ENCODE results near the gene ARL6IP4.

DNA sequence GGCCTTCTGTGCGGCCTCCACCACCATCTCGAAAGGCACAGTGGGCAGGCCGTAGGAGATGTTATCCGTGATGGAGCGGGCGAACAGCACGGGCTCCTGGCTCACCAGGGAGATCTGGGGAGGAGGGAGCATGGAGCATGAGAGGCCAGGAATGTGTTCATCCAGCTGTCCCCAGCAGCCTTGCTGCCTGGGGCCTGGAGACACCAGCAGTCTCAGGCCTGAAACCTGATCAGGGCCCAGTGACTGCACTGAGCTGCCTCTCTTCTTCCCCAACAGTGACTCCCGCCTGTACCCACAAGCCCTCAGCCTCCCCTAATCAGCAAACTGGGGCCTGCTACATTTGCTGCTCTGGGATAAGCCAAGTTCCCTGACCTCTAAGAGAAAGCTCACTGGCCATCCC, 45.2 kb upstream of the ARL6IP4 start:
- TF ChIP-seq, protein P1, sequence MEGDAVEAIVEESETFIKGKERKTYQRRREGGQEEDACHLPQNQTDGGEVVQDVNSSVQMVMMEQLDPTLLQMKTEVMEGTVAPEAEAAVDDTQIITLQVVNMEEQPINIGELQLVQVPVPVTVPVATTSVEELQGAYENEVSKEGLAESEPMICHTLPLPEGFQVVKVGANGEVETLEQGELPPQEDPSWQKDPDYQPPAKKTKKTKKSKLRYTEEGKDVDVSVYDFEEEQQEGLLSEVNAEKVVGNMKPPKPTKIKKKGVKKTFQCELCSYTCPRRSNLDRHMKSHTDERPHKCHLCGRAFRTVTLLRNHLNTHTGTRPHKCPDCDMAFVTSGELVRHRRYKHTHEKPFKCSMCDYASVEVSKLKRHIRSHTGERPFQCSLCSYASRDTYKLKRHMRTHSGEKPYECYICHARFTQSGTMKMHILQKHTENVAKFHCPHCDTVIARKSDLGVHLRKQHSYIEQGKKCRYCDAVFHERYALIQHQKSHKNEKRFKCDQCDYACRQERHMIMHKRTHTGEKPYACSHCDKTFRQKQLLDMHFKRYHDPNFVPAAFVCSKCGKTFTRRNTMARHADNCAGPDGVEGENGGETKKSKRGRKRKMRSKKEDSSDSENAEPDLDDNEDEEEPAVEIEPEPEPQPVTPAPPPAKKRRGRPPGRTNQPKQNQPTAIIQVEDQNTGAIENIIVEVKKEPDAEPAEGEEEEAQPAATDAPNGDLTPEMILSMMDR (IDR thresholded peaks at IDR 0.05; ENCODE audit: low read length), result no peak
- no peak for TF ChIP-seq EZH2 (optimal IDR thresholded peaks at IDR 0.05; ENCODE audit: low read depth, low read length)
- TF ChIP-seq EZH2phosphoT487 (IDR thresholded peaks at IDR 0.05; ENCODE audit: low read length), result no peak

Data from MM.1S (cell line).